Astrocyte (in vitro differentiated cells and primary cell): Measurements from ENCODE around the gene PPP3CA.

Source experiments
- CTCF ChIP-seq: IDR thresholded peaks from 2 replicates; pipeline ENCODE4 v1.5.1; 2011; ENCODE audit warnings: low read depth, mild to moderate bottlenecking, inconsistent platforms, low read length, moderate library complexity; ENCODE audit not compliant: insufficient read depth
- EZH2 ChIP-seq: IDR thresholded peaks from 2 replicates; pipeline ENCODE4 v1.6.1; 2012; ENCODE audit warnings: mild to moderate bottlenecking, low read length, inconsistent platforms; ENCODE audit not compliant: insufficient read depth

GRCh38 chr4:101253121-101253520 lies 94.2 kb downstream of the PPP3CA start:
- TF ChIP-seq CTCF (no peak), EZH2 (no peak)
